ENCODE data around the gene RAB13. TPM values are rescaled to one million over a fixed set of nuclear protein-coding genes. Genes with fewer than 3 reads are reported as not detected.
A peak's percentile ranks its signal among the peaks of the same experiment; 100 is the strongest.

Gene RAB13
- polyA plus RNA-seq, 3 donors, result 1.8 to 5.1 (median 3.9) TPM

DNA sequence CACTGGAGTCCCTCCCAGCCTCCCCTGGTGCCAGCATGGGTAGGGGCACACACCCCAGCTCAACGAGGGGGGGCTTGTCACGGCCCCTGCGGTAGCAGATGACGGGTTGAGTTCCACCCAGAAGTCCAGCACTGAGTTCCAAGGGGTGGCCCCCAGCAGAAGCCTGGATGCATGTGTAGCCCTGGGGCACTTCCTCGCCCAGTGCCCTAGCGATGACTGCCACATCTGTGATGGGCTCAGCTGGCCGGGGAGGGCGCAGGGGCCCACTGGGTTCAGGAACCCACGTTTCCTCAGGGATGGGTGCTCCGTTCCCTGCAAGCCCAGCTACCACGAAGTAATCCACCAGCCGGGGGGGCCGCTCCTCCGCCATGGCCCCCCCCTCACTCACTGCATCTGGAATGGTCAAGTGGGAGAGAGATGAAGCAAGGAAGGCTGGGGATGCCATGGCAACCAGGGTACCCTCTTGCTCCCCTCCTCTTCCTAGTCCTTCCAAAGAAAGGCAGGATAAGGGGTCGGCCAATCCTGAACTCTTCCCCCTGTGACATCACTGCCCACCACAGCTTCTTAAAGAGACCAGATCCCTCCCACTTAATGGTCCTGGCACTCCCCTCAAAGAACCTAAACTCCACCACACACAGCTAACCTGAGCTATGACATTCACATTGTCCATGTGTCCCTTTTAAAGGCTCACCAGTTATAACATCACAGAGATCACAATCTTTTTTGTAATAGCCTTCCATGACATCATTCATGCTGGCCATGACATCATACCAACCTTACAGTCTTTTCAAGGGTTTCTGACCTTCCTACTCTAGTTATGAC is 41.9 kb downstream of the RAB13 start:
- Histone ChIP-seq H3K4me2 (replicated peaks; ENCODE audit: extremely low read depth, low read length, poor library complexity, severe bottlenecking) (peak overlapping the region; percentile 83), H3K79me2 (ENCODE audit: insufficient read depth, low read length) (peaks cover 70% of the 10 kb centered on the region)
- peak; percentile 65 to 83 (median 81) for DNase-seq

More for the DNA sequence above, 41.9 kb downstream of the RAB13 start:
- H3K4me1 Mint-ChIP-seq, result peaks cover 61% of the 10 kb centered on the region
- peaks cover 34% of the 10 kb centered on the region for H4K20me1 ChIP-seq (ENCODE audit: insufficient read depth, low read length)
- H3K4me3 Mint-ChIP-seq, result peak overlapping the region; percentile 83 to 93
- H3K27ac Mint-ChIP-seq, result peak overlapping the region; percentile 98 to 100 (median 100)
- no peaks in the 10 kb centered on the region for H3K9me3 Mint-ChIP-seq
- intact Hi-C loops (cut with micrococcal nuclease), result loop anchor here in 1 of 2 donors (2.0 kb wide), 1 partner anchor 21 kb away; the partner anchor contains the start of gene GATAD2B
- TF ChIP-seq, protein P1, sequence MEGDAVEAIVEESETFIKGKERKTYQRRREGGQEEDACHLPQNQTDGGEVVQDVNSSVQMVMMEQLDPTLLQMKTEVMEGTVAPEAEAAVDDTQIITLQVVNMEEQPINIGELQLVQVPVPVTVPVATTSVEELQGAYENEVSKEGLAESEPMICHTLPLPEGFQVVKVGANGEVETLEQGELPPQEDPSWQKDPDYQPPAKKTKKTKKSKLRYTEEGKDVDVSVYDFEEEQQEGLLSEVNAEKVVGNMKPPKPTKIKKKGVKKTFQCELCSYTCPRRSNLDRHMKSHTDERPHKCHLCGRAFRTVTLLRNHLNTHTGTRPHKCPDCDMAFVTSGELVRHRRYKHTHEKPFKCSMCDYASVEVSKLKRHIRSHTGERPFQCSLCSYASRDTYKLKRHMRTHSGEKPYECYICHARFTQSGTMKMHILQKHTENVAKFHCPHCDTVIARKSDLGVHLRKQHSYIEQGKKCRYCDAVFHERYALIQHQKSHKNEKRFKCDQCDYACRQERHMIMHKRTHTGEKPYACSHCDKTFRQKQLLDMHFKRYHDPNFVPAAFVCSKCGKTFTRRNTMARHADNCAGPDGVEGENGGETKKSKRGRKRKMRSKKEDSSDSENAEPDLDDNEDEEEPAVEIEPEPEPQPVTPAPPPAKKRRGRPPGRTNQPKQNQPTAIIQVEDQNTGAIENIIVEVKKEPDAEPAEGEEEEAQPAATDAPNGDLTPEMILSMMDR (IDR thresholded peaks at IDR 0.05), result no peak
- no peak overlapping the region for H2AFZ ChIP-seq (ENCODE audit: insufficient read depth, low read depth, low read length, poor library complexity, severe bottlenecking)
- H3K27ac ChIP-seq (ENCODE audit: low read depth in 1 of 2, low read length in 2 of 2), result peak overlapping the region; percentile 100
- H3K9me3 ChIP-seq (replicated peaks in 1 of 2; ENCODE audit: control insufficient read depth in 1 of 2, insufficient read depth in 1 of 2, low read length in 2 of 2), result no peaks in the 10 kb centered on the region
- WGBS (ENCODE audit: insufficient coverage), result 70% methylated on average over 9 of the region's 15 CpGs
- peaks cover 61 to 62% of the 10 kb centered on the region in 2 donors for H3K36me3 Mint-ChIP-seq
- peaks cover 54 to 66% of the 10 kb centered on the region in 2 donors for H3K4me1 ChIP-seq (ENCODE audit: control insufficient read depth in 1 of 2, insufficient read depth in 2 of 2, low read length in 2 of 2)
- H3K27me3 Mint-ChIP-seq (ENCODE audit: low read depth in 3 of 3), result no peaks in the 10 kb centered on the region
- peaks cover 61 to 62% of the 10 kb centered on the region in 2 donors for H3K36me3 ChIP-seq (replicated peaks in 1 of 2; ENCODE audit: control insufficient read depth in 1 of 2, insufficient read depth in 2 of 2, low read length in 2 of 2)
- H3K9ac ChIP-seq (ENCODE audit: insufficient read depth, low read length, poor library complexity, severe bottlenecking), result peak overlapping the region; percentile 94
- H3K4me3 ChIP-seq (replicated peaks in 1 of 3; ENCODE audit: low read depth in 2 of 3, low read length in 3 of 3), result peak overlapping the region; percentile 70 to 83 (median 83)
- H3K27me3 ChIP-seq (ENCODE audit: control insufficient read depth in 2 of 2, insufficient read depth in 2 of 2, low read length in 2 of 2), result no peaks in the 10 kb centered on the region
